ENCODE data around the gene ATP2B3.

Gene ATP2B3

GRCh38 chrX:153517946-153518834 is 748 bp downstream of the ATP2B3 start:
- Histone ChIP-seq H3K9ac (ENCODE audit: low read length) (no peak overlapping the region), H4K20me1 (ENCODE audit: insufficient read depth, low read length) (no peaks in the 10 kb centered on the region), H3K9me3 (replicated peaks; ENCODE audit: insufficient read depth, low read length) (no peaks in the 10 kb centered on the region), H3K27me3 (replicated peaks; ENCODE audit: insufficient read depth, low read length) (peaks cover 31% of the 10 kb centered on the region), H3K4me2 (ENCODE audit: low read depth, low read length) (no peak overlapping the region), H3K4me3 (ENCODE audit: low read length) (no peak overlapping the region), H3K36me3 (replicated peaks; ENCODE audit: insufficient read depth, low read length) (no peaks in the 10 kb centered on the region), H2AFZ (ENCODE audit: low read length) (no peak overlapping the region), H3K9me2 (replicated peaks; ENCODE audit: insufficient read depth, low read length) (no peaks in the 10 kb centered on the region), H3K27ac (ENCODE audit: low read length) (no peak overlapping the region), H3K4me1 (ENCODE audit: low read length) (no peaks in the 10 kb centered on the region), H3F3A (ENCODE audit: insufficient read depth, low read length) (no peaks in the 10 kb centered on the region), H3K79me2 (ENCODE audit: low read length) (no peaks in the 10 kb centered on the region)
- no peak for DNase-seq
- TF ChIP-seq EZH2 (optimal IDR thresholded peaks at IDR 0.05; ENCODE audit: low read depth, low read length) = no peak
- no peak for TF ChIP-seq CTCF (IDR thresholded peaks at IDR 0.05; ENCODE audit: low read length)
- no peak for TF ChIP-seq EZH2phosphoT487 (IDR thresholded peaks at IDR 0.05; ENCODE audit: low read length)

GRCh38 chrX:153519569-153520286 is 2.3 kb downstream of the ATP2B3 start:
- H3K4me3 ChIP-seq (ENCODE audit: low read length) = no peak overlapping the region
- no peak overlapping the region for H2AFZ ChIP-seq (ENCODE audit: low read length)
- TF ChIP-seq EZH2 (optimal IDR thresholded peaks at IDR 0.05; ENCODE audit: low read depth, low read length) = no peak
- TF ChIP-seq EZH2phosphoT487 (IDR thresholded peaks at IDR 0.05; ENCODE audit: low read length) = no peak
- TF ChIP-seq CTCF (IDR thresholded peaks at IDR 0.05; ENCODE audit: low read length) = no peak
- H4K20me1 ChIP-seq (ENCODE audit: insufficient read depth, low read length) = no peaks in the 10 kb centered on the region
- H3K9me2 ChIP-seq (replicated peaks; ENCODE audit: insufficient read depth, low read length) = no peaks in the 10 kb centered on the region
- H3K9me3 ChIP-seq (replicated peaks; ENCODE audit: insufficient read depth, low read length) = no peaks in the 10 kb centered on the region
- H3K9ac ChIP-seq (ENCODE audit: low read length) = no peak overlapping the region
- no peaks in the 10 kb centered on the region for H3K79me2 ChIP-seq (ENCODE audit: low read length)
- no peak overlapping the region for H3K27ac ChIP-seq (ENCODE audit: low read length)
- no peaks in the 10 kb centered on the region for H3K36me3 ChIP-seq (replicated peaks; ENCODE audit: insufficient read depth, low read length)
- no peak for DNase-seq
- H3K27me3 ChIP-seq (replicated peaks; ENCODE audit: insufficient read depth, low read length) = peaks cover 43% of the 10 kb centered on the region
- H3K4me1 ChIP-seq (ENCODE audit: low read length) = no peaks in the 10 kb centered on the region
- H3F3A ChIP-seq (ENCODE audit: insufficient read depth, low read length) = no peaks in the 10 kb centered on the region
- H3K4me2 ChIP-seq (ENCODE audit: low read depth, low read length) = no peak overlapping the region

- H3K27ac ChIP-seq (ENCODE audit: low read length) = no peak overlapping the region
- no peak overlapping the region for H2AFZ ChIP-seq (ENCODE audit: low read length)
- H3K4me1 ChIP-seq (ENCODE audit: low read length) = no peaks in the 10 kb centered on the region
- no peaks in the 10 kb centered on the region for H3K9me2 ChIP-seq (replicated peaks; ENCODE audit: insufficient read depth, low read length)
- no peaks in the 10 kb centered on the region for H3K36me3 ChIP-seq (replicated peaks; ENCODE audit: insufficient read depth, low read length)
- H3K79me2 ChIP-seq (ENCODE audit: low read length) = no peaks in the 10 kb centered on the region
- H3K9me3 ChIP-seq (replicated peaks; ENCODE audit: insufficient read depth, low read length) = no peaks in the 10 kb centered on the region
- H3F3A ChIP-seq (ENCODE audit: insufficient read depth, low read length) = no peaks in the 10 kb centered on the region
- H3K27me3 ChIP-seq (replicated peaks; ENCODE audit: insufficient read depth, low read length) = peaks cover 50% of the 10 kb centered on the region
- no peak overlapping the region for H3K9ac ChIP-seq (ENCODE audit: low read length)
- no peaks in the 10 kb centered on the region for H4K20me1 ChIP-seq (ENCODE audit: insufficient read depth, low read length)
- H3K4me2 ChIP-seq (ENCODE audit: low read depth, low read length) = no peak overlapping the region
- TF ChIP-seq CTCF (IDR thresholded peaks at IDR 0.05; ENCODE audit: low read length) (no peak), EZH2phosphoT487 (IDR thresholded peaks at IDR 0.05; ENCODE audit: low read length) (no peak), EZH2 (optimal IDR thresholded peaks at IDR 0.05; ENCODE audit: low read depth, low read length) (no peak)
- H3K4me3 ChIP-seq (ENCODE audit: low read length) = no peak overlapping the region
- no peak for DNase-seq
These were observed 3.0 kb downstream of the ATP2B3 start for GRCh38 chrX:153520287-153520917.
